Right forelimb (tissue), 1 donor: ENCODE data around the gene WIPF1.
A peak's percentile ranks its signal among the peaks of the same experiment; 100 is the strongest.

Source experiments
- DNase-seq: peaks from one replicate; pipeline ENCODE4 v3.0.0-alpha.2; 2018

Gene WIPF1

GRCh38 chr2:174597345-174598047 is at the start of gene WIPF1:
WIPF1 (minus strand) TSS chr2:174597804; CDS start chr2:174585573, 12,231 bp downstream.
- DNase-seq: no peak

- no peak for DNase-seq
Observed at GRCh38 chr2:174645296-174645695, 47.7 kb upstream of the WIPF1 start.

GRCh38 chr2:174644406-174644805 is 46.8 kb upstream of the WIPF1 start:
- no peak for DNase-seq

- no peak for DNase-seq
Observed at GRCh38 chr2:174643356-174643755, 45.8 kb upstream of the WIPF1 start.

- no peak for DNase-seq
Observed at GRCh38 chr2:174641168-174641567, 43.6 kb upstream of the WIPF1 start.

GRCh38 chr2:174636987-174637386 is 39.4 kb upstream of the WIPF1 start:
- no peak for DNase-seq

- no peak for DNase-seq
Observed at GRCh38 chr2:174635776-174636404, 38.3 kb upstream of the WIPF1 start.

GRCh38 chr2:174635015-174635593 is 37.5 kb upstream of the WIPF1 start:
- no peak for DNase-seq

GRCh38 chr2:174634130-174635014 is 36.8 kb upstream of the WIPF1 start:
- DNase-seq: no peak

- peak; percentile 65 for DNase-seq
Observed at GRCh38 chr2:174633623-174633930, 36.0 kb upstream of the WIPF1 start.

- no peak for DNase-seq
Observed at GRCh38 chr2:174632841-174633622, 35.4 kb upstream of the WIPF1 start.

- DNase-seq: no peak
Observed at GRCh38 chr2:174631009-174631981, 33.7 kb upstream of the WIPF1 start.

- no peak for DNase-seq
Observed at GRCh38 chr2:174630107-174630506, 32.5 kb upstream of the WIPF1 start.

GRCh38 chr2:174629506-174629905 is 31.9 kb upstream of the WIPF1 start:
- DNase-seq: no peak

GRCh38 chr2:174628528-174629169 is 31.0 kb upstream of the WIPF1 start:
- no peak for DNase-seq

GRCh38 chr2:174627216-174627615 is 29.6 kb upstream of the WIPF1 start:
- DNase-seq: no peak

GRCh38 chr2:174624895-174625430 is 27.4 kb upstream of the WIPF1 start:
- no peak for DNase-seq

- DNase-seq: no peak
Observed at GRCh38 chr2:174623690-174624089, 26.1 kb upstream of the WIPF1 start.

GRCh38 chr2:174623106-174623637 is 25.6 kb upstream of the WIPF1 start:
- DNase-seq: no peak

- DNase-seq: no peak
Observed at GRCh38 chr2:174621323-174621722, 23.7 kb upstream of the WIPF1 start.
